ENCODE measurements around the gene C11orf98.

GRCh38 chr11:62644220-62644619, 20.8 kb downstream of the C11orf98 start:
- TF ChIP-seq CTCF (IDR thresholded peaks at IDR 0.05; ENCODE audit: low read depth, low read length, poor library complexity, severe bottlenecking) (no peak), EZH2phosphoT487 (IDR thresholded peaks at IDR 0.05; ENCODE audit: borderline replicate concordance, low read length) (no peak)
